NOMO-1 (cell line): Measurements from ENCODE around the gene PKP4.
"Not testable (repeated sequence)": the region's sequence is repeated elsewhere in the genome, so short reads cannot be mapped to it uniquely, and the experiment has no call there.

Experiments used
- DNase-seq, 2 experiments: peaks; one replicate each; lab custom pipeline; 2025; ENCODE audit not compliant: unreplicated experiment in 2 of 2; lab: John Stamatoyannopoulos, UW

The PKP4 gene, protein sequence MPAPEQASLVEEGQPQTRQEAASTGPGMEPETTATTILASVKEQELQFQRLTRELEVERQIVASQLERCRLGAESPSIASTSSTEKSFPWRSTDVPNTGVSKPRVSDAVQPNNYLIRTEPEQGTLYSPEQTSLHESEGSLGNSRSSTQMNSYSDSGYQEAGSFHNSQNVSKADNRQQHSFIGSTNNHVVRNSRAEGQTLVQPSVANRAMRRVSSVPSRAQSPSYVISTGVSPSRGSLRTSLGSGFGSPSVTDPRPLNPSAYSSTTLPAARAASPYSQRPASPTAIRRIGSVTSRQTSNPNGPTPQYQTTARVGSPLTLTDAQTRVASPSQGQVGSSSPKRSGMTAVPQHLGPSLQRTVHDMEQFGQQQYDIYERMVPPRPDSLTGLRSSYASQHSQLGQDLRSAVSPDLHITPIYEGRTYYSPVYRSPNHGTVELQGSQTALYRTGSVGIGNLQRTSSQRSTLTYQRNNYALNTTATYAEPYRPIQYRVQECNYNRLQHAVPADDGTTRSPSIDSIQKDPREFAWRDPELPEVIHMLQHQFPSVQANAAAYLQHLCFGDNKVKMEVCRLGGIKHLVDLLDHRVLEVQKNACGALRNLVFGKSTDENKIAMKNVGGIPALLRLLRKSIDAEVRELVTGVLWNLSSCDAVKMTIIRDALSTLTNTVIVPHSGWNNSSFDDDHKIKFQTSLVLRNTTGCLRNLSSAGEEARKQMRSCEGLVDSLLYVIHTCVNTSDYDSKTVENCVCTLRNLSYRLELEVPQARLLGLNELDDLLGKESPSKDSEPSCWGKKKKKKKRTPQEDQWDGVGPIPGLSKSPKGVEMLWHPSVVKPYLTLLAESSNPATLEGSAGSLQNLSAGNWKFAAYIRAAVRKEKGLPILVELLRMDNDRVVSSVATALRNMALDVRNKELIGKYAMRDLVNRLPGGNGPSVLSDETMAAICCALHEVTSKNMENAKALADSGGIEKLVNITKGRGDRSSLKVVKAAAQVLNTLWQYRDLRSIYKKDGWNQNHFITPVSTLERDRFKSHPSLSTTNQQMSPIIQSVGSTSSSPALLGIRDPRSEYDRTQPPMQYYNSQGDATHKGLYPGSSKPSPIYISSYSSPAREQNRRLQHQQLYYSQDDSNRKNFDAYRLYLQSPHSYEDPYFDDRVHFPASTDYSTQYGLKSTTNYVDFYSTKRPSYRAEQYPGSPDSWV

DNA sequence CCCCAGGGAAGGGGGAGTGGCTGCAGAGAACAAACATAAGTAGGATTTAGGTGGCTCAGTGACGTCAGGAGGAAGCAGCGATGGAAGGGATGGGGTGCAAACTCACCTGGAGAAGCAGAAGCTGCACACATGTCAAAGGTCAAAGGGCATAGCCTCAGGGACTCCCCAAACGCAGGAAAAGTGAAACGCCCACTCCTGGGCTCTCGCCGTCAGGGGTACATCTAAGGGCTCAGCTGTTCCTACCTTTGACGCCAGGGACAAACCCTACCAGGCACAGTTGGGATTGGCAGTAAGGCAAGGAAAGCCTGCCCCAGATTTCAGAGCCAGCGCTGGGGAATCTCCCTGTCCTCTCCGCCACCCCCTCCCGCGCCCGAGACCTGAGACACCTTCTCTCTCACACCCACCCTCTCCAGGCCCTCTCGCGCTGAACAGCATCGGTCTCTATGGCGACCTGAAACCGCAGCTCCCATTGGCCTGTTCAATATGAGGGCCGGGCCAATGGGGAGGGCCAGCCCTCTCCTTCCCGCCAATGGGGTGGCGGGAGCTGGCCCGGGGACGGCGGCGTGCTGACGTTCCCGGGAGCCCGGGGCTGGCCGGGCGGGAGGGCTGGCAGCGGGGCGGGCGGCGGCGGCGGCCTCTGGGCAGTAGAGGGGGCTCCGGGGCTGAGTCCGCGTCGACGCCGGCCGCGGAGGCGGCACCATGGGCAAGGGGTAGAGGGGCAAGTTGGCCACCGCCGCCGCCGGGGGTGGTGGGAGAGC lies at the start of gene PKP4, which contains the start of gene CCDC148:
TSS of gene PKP4 (plus strand) at position 644 of the 758 bp plus-strand sequence. CDS start 76,233 bp downstream, outside the sequence.
TSS of gene CCDC148 (minus strand) at position 445 of the 758 bp plus-strand sequence. CDS start at position 131, 314 bp downstream.
- DNase-seq: peak; percentile 89 to 95

DNA sequence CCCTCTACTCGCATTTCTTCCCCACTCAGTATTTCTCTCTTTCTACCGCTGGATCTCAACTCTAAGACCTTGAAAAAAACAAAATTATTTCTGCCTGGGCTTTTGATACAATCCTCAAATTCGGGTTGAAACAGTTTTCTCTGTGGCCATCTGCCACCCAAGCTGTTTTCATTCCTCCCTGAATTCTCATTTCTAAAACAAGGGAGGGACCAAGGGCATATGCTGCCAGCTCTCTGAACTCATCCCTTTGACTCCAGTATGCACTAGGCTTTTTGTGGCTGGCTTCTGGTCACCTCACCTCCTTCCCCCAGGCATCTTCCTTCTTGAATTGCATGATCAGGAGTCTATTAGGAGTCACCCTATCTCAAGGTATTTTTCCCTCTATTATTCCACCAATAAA lies 49.7 kb upstream of the PKP4 start:
- no peak for DNase-seq

- DNase-seq: no peak
Measured at GRCh38 chr2:158410132-158410531, 46.6 kb upstream of the PKP4 start.

DNA sequence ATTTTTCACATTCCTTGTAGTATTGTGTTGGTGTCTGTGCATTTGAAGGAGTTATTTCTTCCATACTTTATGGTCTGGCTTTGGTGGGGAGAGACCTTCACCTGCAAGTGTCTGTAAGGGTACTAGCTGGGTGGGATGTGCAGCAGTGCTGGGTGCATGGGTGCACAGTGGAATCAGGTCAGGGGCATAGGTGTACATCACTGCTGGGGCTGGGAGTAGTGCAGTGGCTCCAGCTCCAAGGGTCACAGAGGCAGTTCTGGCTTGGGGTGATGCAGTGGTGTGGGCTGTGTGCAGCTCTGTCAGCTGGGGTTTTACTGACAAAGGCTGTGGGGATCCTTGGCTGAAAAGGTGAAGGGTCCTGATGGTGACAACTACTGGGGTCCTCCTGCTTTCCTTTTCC lies 45.0 kb upstream of the PKP4 start:
- no peak for DNase-seq

- no peak for DNase-seq
Measured at GRCh38 chr2:158412206-158412605, 44.5 kb upstream of the PKP4 start.

- no peak for DNase-seq
Measured at GRCh38 chr2:158413581-158413980, 43.2 kb upstream of the PKP4 start.

- no peak for DNase-seq
Measured at GRCh38 chr2:158414538-158414937, 42.2 kb upstream of the PKP4 start.

DNA sequence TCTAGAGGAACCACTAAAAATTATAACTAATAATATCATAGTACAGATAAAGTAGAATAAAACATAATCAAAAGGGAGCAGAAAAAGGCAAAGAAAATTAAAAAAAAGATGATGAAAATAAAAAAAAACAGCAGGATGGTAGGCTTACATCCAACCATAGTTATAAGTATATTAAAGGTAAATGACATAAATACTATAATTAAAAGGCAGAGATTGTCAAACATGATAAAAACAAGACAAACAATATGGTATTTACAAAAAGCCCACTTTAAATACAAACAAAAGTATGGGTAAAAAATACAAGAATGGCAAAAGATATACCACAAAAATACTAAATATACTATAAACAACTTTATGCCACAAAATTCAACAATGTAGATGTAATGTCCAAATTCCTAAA lies 24.6 kb upstream of the PKP4 start:
- no peak for DNase-seq

GRCh38 chr2:158433716-158434115 lies 23.0 kb upstream of the PKP4 start:
- DNase-seq: not testable (repeated sequence)

- not testable (repeated sequence) for DNase-seq
Measured at GRCh38 chr2:158439062-158439461, 17.7 kb upstream of the PKP4 start.

GRCh38 chr2:158443606-158444005 lies 13.1 kb upstream of the PKP4 start:
- no peak for DNase-seq

GRCh38 chr2:158457092-158457825 lies 507 bp downstream of the PKP4 start:
- peak; percentile 37 to 58 for DNase-seq

GRCh38 chr2:158457826-158458616 lies 1.3 kb downstream of the PKP4 start:
- peak; percentile 68 to 69 for DNase-seq

DNA sequence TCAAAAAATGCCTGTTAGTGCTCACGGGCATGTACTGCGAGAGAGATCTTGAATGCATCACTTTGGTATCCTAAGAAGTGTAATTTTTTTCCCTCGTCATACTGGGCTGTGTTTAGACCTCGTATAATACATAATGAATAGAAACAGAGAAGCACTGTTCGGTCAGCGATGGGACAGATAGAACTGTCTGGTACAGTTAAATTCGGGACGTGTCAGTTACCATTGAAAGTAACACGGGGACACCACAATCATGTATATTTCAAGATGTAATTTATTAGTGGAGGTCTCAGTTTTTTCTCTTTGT lies 1.8 kb downstream of the PKP4 start:
- DNase-seq: no peak

- peak in 1 of 2 experiments; percentile 19 for DNase-seq
Measured at GRCh38 chr2:158459161-158460003, 2.6 kb downstream of the PKP4 start.

GRCh38 chr2:158460632-158461297 lies 4.0 kb downstream of the PKP4 start:
- no peak for DNase-seq

GRCh38 chr2:158463496-158464095 lies 6.8 kb downstream of the PKP4 start:
- no peak for DNase-seq
